Tongue (tissue), 2 donors: Measurements from ENCODE around the gene AGFG1. TPM values are rescaled to one million over a fixed set of nuclear protein-coding genes. Genes with fewer than 3 reads are reported as not detected.
A peak's percentile ranks its signal among the peaks of the same experiment; 100 is the strongest.

Source experiments
- DNase-seq: peaks from one replicate; pipeline ENCODE4 v3.0.0-alpha.2; 2015
- total RNA-seq: library from RNA; depleted of rRNA; stranded (reverse); fragments of >200 nt; gene quantifications from one replicate; pipeline ENCODE4 v1.2.3, GENCODE V29; 2014

Gene AGFG1, protein sequence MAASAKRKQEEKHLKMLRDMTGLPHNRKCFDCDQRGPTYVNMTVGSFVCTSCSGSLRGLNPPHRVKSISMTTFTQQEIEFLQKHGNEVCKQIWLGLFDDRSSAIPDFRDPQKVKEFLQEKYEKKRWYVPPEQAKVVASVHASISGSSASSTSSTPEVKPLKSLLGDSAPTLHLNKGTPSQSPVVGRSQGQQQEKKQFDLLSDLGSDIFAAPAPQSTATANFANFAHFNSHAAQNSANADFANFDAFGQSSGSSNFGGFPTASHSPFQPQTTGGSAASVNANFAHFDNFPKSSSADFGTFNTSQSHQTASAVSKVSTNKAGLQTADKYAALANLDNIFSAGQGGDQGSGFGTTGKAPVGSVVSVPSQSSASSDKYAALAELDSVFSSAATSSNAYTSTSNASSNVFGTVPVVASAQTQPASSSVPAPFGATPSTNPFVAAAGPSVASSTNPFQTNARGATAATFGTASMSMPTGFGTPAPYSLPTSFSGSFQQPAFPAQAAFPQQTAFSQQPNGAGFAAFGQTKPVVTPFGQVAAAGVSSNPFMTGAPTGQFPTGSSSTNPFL
- 35.9 TPM for total RNA-seq

DNA sequence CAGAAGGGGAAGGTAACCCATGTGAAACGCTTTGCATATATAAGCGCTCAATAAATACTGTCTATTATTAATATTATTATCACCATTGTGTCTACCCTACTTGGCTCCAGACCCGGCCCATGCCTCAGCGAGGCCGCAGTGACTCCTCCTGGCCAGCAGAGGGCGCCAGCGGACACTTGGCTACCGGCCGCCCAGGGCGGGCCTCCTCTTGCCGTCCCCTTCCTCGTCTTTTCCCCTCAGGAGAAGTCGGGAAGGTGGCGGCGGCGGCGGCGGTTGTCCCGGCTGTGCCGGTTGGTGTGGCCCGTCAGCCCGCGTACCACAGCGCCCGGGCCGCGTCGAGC lies at the start of gene AGFG1:
Gene AGFG1 (plus strand): TSS at position 233 of the 341 bp plus-strand sequence. CDS start 266 bp downstream, outside the sequence.
- peak; percentile 91 for DNase-seq

DNA sequence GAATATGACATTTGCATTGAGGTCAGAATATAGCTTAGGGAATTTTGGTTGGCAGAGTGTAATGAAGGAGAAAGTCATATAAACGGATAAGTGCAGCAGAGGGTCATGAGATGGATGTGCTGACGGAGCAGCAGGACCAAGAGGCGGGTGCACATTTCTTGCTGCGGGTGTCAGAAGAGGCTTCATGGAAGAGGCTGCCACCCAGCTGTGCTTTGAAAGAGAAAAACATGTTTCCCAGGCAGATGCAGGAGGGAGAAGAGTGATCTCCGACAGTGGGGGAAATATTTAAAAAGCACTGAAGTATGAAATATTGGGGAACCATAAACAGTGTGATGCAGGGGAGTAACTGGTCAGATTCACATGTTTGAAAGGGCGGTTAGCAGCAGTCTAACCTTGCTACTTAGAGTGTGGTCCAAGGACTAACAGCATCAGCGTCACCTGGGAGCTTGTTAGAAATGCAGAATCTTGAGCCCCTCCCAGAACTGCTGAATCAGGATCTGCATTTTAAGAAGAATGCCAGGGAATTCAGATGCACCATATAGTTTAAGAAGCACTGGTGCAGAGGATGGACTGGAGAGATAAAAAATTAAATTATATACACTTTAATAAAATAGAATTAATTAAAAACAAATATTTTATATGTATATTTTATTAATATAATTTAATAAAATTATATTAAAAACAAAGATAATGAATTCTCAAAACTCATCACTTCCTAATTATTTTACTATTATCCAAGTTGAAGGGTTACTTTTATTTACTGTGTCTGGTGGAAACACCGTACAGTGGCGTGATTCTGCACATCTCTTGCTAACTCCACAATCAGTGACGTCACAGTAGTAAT lies 48.1 kb upstream of the AGFG1 start:
- no peak for DNase-seq

DNA sequence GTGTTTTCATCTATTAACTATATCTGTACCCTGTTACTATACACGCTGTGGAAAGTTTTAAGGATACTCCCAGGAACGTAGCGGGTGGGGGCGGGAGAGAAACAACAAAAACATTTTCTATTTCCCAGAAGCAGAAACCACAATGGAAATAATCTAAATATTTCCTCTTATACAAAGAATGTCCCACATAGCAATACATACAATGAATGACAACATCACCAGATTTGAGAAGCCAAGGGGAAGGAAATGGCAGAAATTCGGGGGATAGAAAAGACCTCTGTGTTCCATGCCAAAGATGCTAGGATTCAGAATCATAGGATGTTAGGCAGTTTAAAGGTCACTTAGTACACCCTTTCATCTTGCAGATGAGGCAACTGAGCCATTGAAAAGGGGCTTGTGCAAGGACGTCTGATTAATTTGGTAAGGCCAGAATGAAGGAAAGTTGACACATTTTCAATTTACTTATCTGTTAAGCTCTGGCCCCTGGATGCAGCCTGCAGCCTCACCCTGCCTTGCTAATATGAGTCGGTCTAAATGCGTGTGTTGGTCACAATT lies 43.1 kb upstream of the AGFG1 start:
- DNase-seq, result no peak

DNA sequence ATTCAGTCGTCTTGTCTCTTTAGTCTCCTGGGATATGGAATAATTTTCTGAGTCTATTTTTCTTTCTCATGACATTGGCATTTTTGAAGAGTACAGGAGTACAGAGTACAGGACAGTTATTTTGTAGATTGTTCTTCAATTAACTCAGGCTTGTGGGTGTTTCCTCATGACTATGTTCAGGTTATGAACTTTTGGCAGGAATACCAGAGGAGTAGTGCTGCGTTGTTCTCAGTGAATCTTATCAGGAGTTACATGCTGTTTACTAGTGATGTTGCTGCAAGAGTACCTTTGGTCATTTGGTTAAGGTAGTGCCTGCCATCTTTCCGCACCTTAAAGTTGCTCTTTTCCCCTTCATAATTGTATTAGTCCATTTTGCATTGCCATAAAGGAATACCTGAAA lies 41.3 kb upstream of the AGFG1 start:
- no peak for DNase-seq

DNA sequence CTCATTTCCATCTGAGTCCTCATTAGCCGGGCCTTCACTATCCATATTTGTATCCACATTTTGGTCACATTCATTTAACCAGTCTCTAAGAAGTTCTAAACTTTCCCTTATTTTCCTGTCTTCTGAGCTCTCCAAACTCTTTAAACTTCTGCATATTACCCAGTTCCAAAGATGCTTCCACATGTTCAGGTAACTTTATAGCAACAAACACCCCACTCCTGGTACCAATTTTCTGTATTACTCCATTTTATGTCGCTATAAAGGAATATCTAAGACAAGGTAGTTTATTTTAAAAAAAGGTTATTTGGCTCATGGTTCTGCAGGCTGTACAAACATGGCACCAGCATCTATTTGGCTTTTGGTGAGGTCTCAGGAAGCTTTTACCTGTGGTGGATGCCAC lies 38.8 kb upstream of the AGFG1 start:
- no peak for DNase-seq

DNA sequence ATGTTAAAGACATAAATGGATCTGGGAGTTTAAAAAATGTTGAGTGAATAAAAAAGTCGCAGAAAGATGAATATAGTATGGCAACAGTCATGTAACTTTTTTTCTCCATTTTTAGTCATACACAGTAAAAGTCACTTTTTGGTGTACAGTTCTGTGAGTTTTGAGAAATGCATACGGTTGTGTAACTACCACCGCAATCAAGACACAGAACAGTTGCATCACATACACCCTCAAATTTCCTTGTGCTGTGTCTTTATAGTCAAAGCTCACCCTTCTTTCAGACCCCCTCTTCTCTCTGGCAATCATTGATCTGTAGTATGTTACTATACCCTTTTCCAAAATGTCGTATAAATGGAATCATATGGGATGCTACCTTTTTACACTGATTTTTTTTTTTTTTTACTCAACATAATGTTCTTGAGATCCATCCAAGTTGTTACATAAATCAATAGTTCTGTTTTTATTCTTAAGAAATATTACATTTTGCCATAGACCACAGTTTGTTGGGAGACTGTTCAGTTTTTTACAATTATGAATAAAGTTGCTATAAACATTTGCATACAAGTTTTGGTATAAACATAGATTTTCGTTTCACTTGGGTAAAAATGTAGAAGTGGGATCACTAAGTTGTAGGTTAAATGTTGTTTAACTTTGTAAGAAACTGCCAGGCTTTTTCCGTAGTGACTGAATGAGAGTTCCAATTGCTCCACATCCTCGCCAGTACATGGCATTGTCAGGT lies 35.4 kb upstream of the AGFG1 start:
- no peak for DNase-seq

DNA sequence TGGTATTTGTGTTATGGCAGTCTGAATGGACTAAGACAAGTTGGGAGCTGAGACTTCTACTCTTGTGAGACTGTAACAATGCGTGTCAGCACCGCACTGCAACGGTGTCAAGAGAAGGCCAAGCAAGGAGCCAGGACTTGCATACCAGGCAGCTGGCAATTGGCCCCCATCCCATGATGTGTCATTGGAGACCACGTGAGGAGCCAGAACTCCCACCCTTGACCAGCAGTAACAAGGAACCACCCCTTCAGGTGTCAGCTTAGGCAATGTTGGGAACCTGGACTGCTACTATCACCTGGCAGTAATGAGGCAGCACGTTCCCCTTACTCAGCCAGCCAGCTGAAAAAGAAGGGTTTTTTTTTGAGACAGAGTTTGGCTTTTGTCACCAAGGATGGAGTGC lies 32.7 kb upstream of the AGFG1 start:
- no peak for DNase-seq

DNA sequence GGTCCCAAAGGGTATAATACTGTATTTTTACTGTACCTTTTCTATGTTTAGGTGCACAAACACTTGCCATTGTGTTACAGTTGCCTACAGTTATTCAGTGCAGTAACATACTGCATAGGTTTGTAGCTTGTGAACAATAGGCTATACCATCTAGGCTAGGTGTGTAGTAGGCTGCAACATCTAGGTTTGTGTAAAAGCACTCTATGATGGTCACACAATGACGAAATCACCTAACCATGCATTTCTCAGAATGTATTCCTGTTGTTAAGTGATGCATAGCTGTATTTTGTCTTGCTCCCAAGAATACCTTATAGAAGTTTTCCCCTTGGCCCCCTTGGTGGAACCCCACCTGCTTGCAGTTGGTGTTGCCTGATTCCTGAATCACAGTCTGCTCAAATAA lies 29.3 kb upstream of the AGFG1 start:
- DNase-seq, result no peak

DNA sequence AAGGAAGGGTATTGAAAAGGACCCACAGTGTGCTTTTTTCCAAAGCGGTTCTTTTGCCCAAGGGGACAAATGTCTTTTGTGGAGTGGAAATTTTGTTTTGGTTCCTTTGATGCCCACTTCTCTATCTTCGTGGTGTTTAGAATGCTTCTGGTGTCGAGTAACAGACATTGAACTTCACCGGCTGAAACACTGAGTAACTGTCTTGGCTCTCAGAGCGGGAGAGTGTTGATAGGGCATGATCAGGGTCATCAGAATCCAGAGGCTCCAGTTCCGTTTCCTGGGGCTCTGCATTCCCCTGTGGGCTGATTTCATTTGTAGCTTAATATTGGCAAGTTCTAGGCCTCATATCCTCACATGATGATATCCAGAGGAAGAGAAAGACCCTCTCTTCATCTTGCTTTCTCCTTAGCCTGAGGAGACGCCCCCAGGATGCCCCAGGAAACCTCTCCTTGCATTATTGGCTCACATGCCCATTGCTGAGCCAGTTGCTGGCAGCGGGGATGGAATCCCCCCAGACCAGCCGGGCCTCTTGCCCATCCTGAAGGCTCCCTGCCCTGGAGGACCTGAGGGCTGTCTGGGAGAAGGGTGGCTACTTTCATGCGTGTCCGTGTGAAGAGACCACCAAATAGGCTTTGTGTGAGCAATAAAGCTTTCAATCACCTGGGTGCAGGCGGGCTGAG lies 27.9 kb upstream of the AGFG1 start:
- no peak for DNase-seq

DNA sequence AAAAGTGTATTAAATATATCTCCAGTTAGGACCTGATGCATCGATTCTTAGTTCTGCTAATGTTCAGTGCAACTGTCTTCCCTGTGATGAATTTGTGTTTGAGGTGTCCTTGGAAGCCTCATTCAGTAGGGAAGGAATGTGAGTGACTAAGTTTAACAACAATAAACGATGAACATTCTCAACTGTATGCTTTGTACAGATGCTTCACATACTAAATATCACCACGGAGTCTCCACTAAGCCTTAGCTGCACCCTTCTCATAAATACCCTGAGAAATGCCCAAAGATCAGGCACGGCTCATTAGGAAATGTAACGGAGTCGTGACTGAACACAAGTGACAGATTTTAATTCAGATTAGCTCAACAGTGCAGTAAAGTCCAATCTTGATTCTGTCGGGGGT lies 24.4 kb upstream of the AGFG1 start:
- DNase-seq, result no peak

DNA sequence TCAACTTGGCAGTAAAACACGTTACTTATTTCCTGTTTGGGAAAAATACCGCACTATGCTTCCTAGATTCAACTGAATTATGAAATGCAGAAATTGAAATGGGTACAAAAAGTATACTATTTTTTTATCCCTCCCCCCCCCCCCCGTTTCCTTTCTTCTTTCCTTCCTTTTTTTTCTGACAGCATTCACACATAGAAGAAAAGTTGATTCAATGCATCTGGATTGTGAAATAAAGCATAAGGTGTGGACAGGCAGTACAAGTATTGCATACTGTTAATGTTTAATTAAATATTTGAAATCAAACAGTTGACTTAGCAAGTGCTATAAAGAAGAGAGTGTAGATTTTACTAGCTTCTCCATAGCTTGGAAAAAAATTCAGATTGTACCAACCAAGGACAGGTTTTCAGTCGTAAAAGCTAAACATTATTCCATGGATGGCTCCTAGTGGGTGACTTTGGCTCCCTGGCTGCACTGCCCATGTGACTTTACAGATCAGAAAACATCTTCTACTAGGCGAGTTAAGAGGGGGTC lies 21.6 kb upstream of the AGFG1 start:
- DNase-seq, result no peak

DNA sequence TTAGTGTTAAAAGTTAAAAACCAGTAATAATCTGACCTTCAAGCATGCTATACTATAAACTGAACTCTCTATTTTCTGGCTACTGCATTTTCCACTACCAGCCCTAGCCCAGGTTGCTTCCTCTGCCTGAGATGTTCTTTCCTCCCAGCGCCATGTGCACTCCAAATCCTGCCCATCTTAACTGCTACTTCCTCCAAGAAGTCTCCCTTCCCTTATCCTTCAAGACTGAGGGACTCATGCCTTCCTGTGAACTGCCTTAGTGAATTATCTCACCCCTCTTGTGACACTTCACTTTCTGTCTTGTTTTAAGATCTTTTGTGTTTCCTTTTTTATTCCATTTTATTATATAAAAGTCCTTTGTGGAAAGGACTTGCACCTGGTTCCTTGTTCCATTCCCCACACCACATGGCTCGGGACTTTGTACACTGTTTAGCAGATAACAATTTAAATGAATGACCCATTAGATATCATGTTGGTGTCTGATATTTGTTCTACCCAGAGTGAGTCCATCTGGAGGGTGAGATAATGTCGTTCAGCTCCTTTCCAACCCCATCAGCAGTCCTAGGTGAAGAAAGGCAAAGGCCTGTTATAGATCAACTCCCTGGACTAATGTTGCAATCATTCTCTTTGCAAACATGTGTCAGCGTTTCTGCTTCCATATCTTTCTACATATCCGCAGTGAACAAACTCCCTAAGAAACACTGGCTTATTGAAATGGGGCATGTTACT lies 20.9 kb upstream of the AGFG1 start:
- no peak for DNase-seq

DNA sequence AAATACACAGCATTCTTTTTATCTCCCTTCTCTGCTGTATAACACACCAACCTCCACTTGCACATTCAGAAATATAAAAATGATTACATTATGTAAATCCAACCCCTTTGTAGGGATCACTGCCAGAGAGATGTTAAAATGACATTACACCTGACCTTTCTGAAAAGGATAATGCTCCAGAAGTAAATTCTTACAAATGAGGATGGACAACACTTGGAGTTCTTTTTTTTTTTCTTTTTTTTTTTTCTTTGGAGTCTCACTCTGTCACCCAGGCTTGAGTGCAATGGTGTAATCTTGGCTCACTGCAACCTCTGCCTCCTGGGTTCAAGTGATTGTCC lies 20.3 kb upstream of the AGFG1 start:
- DNase-seq, result no peak

DNA sequence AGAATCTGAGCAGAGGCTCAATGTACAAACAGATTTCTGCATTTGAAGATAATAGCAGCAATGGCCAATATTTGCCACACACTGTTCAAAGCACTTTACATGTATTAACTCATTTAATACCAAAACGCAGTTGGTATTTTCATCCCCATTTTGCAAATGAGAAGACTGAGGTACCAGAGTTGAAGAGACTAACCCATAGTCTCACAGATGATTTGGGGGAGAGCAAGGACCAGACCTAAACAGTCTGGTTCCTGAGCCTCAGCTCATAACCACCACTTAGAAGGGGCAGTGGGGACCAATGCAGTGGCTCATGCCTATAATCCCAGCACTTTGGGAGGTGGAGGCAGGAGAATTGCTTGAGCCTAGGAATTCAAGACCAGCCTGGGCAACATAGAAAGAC lies 18.1 kb upstream of the AGFG1 start:
- no peak for DNase-seq

DNA sequence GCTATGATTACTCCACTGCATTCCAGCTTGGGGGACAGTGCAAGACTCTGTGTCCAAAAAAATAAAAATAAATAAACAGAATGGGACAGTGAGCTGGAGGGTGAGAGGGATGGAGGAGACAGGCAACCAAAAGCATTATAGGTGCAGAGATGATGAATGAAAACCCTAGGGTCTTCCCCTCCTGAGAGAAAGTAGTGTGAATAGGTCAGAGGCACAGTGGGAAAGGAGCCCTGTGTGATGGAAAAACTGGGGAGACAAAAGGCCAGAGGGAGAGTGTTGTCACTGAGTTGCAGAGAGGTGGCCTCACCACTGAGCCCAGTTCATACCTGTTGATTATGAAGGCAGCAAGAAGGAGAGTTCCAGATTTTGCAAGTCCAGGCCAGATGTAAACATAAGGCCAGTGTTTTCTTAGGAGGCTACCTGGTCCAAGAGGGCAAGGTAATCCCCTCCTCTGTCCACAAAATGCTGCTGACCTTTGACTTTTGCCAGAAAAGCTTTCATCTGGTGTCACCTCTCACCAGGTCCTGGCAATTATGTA lies 17.6 kb upstream of the AGFG1 start:
- DNase-seq, result no peak

DNA sequence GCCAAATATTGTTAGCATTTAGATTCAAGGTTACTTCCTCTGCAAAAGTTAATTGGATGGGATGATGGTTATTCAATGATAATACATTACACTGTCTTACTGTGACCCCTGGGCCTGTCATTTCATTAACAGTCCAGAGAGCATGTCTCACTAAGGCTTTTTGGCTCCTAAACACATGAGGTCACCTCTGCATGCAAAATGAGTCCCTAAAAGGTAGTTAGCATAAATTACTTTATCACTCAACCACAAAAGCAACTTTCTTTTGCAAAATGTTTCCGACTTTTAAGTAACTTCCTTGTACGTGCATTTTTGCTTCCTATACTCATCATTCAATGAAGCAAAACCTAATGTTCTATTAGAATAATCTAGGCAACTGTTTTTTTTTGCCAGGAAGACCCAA lies 16.8 kb upstream of the AGFG1 start:
- no peak for DNase-seq

DNA sequence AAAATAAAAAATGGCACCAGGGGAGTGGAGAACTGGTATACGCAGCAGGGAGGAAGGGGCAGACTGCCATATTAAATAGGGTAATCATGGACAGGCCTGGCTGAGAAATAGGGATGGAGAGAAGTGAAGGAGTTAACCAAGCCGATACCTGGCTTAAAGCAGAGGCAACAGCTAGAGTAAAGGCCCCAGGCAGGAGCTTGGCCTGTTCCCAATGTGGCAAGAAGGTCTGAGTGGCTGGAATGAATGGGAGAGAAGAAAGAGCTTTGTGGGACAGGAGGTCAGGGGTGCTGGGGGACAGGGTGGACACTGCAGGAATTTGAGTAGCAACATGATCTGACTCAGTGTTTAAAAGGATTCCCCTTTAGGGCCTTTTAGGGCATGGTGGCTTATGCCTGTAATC lies 15.9 kb upstream of the AGFG1 start:
- DNase-seq, result no peak

DNA sequence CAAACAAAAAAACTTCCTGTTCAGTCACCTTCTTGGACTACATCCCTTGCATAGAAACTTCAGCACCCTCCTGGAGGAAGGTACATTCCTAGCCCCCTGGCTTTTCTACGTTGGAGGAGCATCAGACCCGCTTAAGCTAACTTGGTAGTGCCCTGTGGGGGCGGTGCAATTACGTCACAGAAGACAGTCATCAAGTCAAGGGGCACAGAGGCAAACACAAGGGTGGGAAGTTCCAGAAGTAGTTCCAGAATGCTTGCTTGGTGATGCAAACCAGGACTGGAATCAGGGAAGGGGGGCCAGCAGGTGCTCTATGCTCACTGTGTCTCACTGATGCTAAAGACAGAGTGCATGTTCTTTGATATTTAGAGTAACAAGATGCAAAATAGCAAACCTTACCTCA lies 15.2 kb upstream of the AGFG1 start:
- no peak for DNase-seq

DNA sequence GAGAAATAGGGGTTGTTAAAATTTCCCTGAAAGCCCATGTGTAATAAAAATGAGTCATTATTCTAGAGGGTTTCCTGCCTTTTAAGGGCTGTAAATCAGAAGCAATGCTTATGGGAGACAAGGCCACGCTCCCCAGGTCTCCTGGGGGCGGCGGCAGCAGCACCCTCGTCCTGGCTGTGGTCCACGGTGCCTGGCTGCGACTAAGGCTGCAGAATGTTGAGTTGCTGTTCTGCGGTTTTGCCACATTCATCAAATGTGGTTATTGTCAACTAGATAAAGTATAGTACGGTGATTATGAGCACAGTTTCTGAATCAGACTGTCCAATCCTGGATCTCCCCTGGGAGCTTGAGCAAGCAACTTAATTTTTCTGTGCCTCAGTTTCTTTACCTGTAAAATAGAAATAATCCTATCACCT lies 11.9 kb upstream of the AGFG1 start:
- no peak for DNase-seq

DNA sequence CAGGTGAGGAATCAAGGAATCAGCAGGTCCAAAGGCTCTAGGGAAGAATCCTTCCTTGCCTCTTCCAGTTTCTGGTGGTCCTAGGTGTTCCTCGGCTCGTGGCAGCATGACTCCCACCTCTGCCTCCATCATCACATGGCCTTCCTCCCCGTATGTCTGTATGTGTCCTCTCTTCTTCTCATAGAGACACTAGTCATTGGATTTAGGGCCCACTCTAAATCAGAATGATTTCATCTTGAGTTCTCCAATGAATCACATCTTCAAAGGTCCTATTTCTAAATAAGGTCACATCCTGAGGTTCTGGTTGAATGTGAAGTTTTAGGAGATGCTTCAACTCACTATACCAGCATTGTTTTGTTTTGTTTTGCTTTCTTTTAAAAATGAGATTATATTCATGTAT lies 11.1 kb upstream of the AGFG1 start:
- DNase-seq, result no peak
